ENCODE data around the gene KIF16B. TPM values are rescaled to one million over a fixed set of nuclear protein-coding genes. Genes with fewer than 3 reads are reported as not detected.

The KIF16B gene
- total and polyA plus RNA-seq, 2 experiments from 2014 or later = 6.5 to 11.1 TPM

DNA sequence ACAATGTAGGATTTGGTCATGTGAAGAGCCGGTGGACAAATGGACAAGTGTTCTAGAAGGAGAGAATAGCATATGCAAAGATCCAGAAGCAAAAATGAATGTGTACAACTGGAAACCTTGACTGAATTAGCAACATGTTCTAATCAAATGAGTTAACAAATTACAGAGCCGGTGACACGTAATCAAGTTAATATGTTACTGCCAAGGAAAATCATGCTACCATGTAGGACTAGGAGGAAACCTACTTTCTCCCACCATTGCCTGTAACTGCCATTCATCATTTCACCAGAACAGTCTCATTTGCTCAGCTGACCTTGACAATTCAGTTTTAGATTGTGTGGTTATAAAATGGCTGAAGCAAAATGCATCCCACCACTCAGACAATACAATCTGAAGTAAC is 179.4 kb downstream of the KIF16B start:
- H3K4me2 ChIP-seq = no peak overlapping the region
- peaks cover 13% of the 10 kb centered on the region for H3K36me3 Mint-ChIP-seq (ENCODE audit: low read depth)
- H3K9me3 Mint-ChIP-seq = no peaks in the 10 kb centered on the region
- no peak overlapping the region for H3K27ac Mint-ChIP-seq
- no peaks in the 10 kb centered on the region for H3K79me2 ChIP-seq (replicated peaks; ENCODE audit: insufficient read depth)
- H3K27ac ChIP-seq (ENCODE audit: low read depth) = no peak overlapping the region
- peaks cover 31% of the 10 kb centered on the region for H3K9me2 ChIP-seq (ENCODE audit: insufficient read depth)
- no peaks in the 10 kb centered on the region for H3K27me3 ChIP-seq (ENCODE audit: insufficient read depth)
- peaks cover 9% of the 10 kb centered on the region for H3K4me1 Mint-ChIP-seq
- peaks cover 6% of the 10 kb centered on the region for H3K27me3 Mint-ChIP-seq (ENCODE audit: insufficient read depth, low read depth, poor library complexity)
- no peaks in the 10 kb centered on the region for H4K20me1 ChIP-seq (replicated peaks; ENCODE audit: insufficient read depth)
- peaks cover 6% of the 10 kb centered on the region; the same call in 1 of the 2 replicates for H3K4me1 ChIP-seq (ENCODE audit: insufficient read depth)
- H3K4me3 ChIP-seq = no peak overlapping the region
- H3F3A ChIP-seq (replicated peaks; ENCODE audit: low read depth) = no peaks in the 10 kb centered on the region
- H2AFZ ChIP-seq = no peak overlapping the region
- TF ChIP-seq, protein P1, sequence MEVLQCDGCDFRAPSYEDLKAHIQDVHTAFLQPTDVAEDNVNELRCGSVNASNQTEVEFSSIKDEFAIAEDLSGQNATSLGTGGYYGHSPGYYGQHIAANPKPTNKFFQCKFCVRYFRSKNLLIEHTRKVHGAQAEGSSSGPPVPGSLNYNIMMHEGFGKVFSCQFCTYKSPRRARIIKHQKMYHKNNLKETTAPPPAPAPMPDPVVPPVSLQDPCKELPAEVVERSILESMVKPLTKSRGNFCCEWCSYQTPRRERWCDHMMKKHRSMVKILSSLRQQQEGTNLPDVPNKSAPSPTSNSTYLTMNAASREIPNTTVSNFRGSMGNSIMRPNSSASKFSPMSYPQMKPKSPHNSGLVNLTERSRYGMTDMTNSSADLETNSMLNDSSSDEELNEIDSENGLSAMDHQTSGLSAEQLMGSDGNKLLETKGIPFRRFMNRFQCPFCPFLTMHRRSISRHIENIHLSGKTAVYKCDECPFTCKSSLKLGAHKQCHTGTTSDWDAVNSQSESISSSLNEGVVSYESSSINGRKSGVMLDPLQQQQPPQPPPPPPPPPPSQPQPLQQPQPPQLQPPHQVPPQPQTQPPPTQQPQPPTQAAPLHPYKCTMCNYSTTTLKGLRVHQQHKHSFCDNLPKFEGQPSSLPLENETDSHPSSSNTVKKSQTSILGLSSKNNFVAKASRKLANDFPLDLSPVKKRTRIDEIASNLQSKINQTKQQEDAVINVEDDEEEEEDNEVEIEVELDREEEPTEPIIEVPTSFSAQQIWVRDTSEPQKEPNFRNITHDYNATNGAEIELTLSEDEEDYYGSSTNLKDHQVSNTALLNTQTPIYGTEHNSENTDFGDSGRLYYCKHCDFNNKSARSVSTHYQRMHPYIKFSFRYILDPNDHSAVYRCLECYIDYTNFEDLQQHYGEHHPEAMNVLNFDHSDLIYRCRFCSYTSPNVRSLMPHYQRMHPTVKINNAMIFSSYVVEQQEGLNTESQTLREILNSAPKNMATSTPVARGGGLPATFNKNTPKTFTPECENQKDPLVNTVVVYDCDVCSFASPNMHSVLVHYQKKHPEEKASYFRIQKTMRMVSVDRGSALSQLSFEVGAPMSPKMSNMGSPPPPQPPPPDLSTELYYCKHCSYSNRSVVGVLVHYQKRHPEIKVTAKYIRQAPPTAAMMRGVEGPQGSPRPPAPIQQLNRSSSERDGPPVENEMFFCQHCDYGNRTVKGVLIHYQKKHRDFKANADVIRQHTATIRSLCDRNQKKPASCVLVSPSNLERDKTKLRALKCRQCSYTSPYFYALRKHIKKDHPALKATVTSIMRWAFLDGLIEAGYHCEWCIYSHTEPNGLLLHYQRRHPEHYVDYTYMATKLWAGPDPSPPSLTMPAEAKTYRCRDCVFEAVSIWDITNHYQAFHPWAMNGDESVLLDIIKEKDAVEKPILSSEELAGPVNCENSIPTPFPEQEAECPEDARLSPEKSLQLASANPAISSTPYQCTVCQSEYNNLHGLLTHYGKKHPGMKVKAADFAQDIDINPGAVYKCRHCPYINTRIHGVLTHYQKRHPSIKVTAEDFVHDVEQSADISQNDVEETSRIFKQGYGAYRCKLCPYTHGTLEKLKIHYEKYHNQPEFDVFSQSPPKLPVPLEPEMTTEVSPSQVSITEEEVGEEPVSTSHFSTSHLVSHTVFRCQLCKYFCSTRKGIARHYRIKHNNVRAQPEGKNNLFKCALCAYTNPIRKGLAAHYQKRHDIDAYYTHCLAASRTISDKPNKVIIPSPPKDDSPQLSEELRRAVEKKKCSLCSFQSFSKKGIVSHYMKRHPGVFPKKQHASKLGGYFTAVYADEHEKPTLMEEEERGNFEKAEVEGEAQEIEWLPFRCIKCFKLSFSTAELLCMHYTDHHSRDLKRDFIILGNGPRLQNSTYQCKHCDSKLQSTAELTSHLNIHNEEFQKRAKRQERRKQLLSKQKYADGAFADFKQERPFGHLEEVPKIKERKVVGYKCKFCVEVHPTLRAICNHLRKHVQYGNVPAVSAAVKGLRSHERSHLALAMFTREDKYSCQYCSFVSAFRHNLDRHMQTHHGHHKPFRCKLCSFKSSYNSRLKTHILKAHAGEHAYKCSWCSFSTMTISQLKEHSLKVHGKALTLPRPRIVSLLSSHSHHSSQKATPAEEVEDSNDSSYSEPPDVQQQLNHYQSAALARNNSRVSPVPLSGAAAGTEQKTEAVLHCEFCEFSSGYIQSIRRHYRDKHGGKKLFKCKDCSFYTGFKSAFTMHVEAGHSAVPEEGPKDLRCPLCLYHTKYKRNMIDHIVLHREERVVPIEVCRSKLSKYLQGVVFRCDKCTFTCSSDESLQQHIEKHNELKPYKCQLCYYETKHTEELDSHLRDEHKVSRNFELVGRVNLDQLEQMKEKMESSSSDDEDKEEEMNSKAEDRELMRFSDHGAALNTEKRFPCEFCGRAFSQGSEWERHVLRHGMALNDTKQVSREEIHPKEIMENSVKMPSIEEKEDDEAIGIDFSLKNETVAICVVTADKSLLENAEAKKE (CRISPR knock-in tag; IDR thresholded peaks at IDR 0.05) = no peak
- TF ChIP-seq EZH2phosphoT487 (IDR thresholded peaks at IDR 0.05; ENCODE audit: unreplicated experiment) = no peak
- ATAC-seq = no peak
- no peak overlapping the region for H3K4me3 Mint-ChIP-seq
- H3K36me3 ChIP-seq (ENCODE audit: insufficient read depth) = no peaks in the 10 kb centered on the region
- no peak for DNase-seq (ENCODE audit: low spot score)

DNA sequence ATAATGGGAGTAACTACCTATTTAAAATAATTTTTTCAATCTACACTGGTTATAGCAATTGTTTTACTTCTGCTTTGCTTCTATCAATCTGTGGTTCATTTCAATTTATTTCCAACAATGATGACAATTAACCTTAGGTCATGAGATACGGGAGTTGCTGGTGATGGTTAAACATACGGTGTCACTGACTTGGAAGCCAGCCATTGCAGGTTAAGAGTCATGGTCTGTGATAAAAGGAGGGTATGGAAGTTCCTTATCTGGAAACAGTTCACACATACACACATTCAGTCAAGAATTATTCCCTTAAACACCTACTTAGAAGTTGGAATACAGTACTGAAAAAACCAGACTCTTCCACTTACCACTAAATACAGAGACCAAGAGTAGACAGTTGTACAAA is 180.0 kb downstream of the KIF16B start:
- peaks cover 9% of the 10 kb centered on the region for H3K4me1 Mint-ChIP-seq

More for the DNA sequence above, 180.0 kb downstream of the KIF16B start:
- TF ChIP-seq JUNB (IDR thresholded peaks at IDR 0.05; ENCODE audit: unreplicated experiment) (no peak), EZH2 (IDR thresholded peaks at IDR 0.05; ENCODE audit: low read depth, unreplicated experiment) (no peak)
- H3F3A ChIP-seq (replicated peaks; ENCODE audit: low read depth) = no peaks in the 10 kb centered on the region
- H3K36me3 Mint-ChIP-seq (ENCODE audit: low read depth) = peaks cover 8% of the 10 kb centered on the region; the same call in 2 of the 3 replicates
- H3K4me2 ChIP-seq = no peak overlapping the region
- no peaks in the 10 kb centered on the region for H3K9me3 Mint-ChIP-seq
- peaks cover 26% of the 10 kb centered on the region for H3K9me2 ChIP-seq (ENCODE audit: insufficient read depth)
- H3K27me3 Mint-ChIP-seq (ENCODE audit: insufficient read depth, low read depth, poor library complexity) = peaks cover 4% of the 10 kb centered on the region
- no peaks in the 10 kb centered on the region for H3K36me3 ChIP-seq (ENCODE audit: insufficient read depth)
- H3K27ac Mint-ChIP-seq = no peak overlapping the region
- H3K79me2 ChIP-seq (replicated peaks; ENCODE audit: insufficient read depth) = no peaks in the 10 kb centered on the region
- no peaks in the 10 kb centered on the region for H4K20me1 ChIP-seq (replicated peaks; ENCODE audit: insufficient read depth)
- no peak overlapping the region for H2AFZ ChIP-seq
- no peak for ATAC-seq
- H3K4me3 ChIP-seq = no peak overlapping the region
- H3K27ac ChIP-seq (ENCODE audit: low read depth) = no peak overlapping the region
- DNase-seq (ENCODE audit: low spot score) = no peak
- no peak overlapping the region for H3K4me3 Mint-ChIP-seq
- H3K27me3 ChIP-seq (ENCODE audit: insufficient read depth) = no peaks in the 10 kb centered on the region
- peaks cover 6% of the 10 kb centered on the region; the same call in 1 of the 2 replicates for H3K4me1 ChIP-seq (ENCODE audit: insufficient read depth)

Data from GM23338 (cell line).